ENCODE data around the gene MSX1. TPM values are rescaled to one million over a fixed set of nuclear protein-coding genes. Genes with fewer than 3 reads are reported as not detected.

The MSX1 gene
- total and polyA plus RNA-seq, 12 donors: 1.9 to 6.7 (median 4.0) TPM

DNA sequence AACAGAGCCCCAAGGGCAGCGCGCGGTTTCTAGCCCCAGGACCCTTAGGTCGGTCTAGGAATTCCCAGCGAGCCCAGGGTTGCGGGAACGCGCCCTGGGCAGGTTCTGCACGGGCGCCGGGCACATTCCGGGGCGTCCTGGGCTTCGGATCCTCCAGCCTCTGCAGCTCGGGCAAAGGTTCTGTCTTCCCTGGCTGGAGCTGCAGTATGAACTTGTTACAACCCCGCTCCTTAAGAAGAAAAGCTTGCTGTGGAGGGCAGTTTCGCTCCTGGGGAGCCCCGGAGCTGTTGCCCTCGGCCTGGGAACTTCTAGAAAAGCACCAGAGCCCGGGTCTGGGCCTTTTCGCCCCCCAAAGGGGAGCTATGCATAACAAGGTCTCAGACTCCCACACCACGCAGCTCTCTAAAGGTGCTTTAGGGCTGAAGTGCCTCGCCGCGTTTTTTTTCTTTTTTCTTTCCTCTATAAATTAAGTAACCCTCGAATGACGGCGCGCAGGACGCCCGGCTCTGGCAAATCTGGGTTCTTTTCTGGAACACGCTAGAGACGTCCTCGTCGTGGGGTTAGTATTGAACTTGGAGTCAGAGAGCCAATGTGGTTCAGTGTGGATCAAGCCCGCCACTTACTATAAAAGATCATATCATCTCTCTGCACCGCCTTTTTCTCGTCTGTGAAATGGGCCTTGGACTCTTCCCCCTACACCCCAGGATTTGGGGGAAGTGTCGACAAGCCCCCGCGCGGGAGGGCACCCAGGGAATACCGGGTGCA, 5.7 kb downstream of the MSX1 start:
- no peak for DNase-seq
- ATAC-seq: no peak
- 9 to 20% methylated on average over 43 of the region's 43 CpGs for WGBS, 2 donors
- TF ChIP-seq, protein P1, sequence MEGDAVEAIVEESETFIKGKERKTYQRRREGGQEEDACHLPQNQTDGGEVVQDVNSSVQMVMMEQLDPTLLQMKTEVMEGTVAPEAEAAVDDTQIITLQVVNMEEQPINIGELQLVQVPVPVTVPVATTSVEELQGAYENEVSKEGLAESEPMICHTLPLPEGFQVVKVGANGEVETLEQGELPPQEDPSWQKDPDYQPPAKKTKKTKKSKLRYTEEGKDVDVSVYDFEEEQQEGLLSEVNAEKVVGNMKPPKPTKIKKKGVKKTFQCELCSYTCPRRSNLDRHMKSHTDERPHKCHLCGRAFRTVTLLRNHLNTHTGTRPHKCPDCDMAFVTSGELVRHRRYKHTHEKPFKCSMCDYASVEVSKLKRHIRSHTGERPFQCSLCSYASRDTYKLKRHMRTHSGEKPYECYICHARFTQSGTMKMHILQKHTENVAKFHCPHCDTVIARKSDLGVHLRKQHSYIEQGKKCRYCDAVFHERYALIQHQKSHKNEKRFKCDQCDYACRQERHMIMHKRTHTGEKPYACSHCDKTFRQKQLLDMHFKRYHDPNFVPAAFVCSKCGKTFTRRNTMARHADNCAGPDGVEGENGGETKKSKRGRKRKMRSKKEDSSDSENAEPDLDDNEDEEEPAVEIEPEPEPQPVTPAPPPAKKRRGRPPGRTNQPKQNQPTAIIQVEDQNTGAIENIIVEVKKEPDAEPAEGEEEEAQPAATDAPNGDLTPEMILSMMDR (IDR thresholded peaks at IDR 0.05): no peak
- Histone ChIP-seq H3K27ac (no peak overlapping the region), H3K36me3 (peaks cover 0 to 25% (median 5%) of the 10 kb centered on the region in 9 donors), H3K4me1 (peaks cover 2 to 73% (median 39%) of the 10 kb centered on the region in 9 donors), H3K4me3 (peak overlapping the region in 2 of 10 donors; percentile 43 to 49), H3K27me3 (peaks cover 67 to 100% (median 100%) of the 10 kb centered on the region in 7 donors), H3K9me3 (no peaks in the 10 kb centered on the region)
- intact Hi-C loops (cut with DNase I): loop anchor here in 3 of 10 donors (5.0 to 10.0 kb wide), 3 partner anchors 323 to 380 kb away; partner anchors contain the start of gene STX18 (in 1 of the 3)

DNA sequence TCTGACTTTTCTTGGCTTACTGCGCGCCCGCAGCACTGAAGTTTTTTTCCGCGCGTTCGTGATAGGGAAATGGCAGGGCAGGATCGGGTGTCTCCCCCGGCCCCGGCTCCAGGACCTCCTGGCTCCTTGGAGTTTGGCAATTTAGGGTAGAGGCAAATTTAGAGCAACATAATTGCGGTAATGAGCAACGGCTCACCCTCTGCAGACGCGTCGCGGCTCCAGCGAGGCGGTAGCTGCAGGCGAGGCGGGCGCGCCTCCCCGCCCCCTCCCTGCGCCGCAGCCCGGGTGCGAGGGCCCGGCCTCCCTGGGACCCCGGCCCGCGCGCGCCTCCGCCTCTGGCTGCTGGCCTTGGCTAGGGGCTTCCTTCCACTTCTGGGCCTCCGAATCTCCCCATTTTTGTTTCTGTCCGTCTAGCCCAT, 6.2 kb downstream of the MSX1 start:
- 3 to 6% methylated on average over 36 of the region's 36 CpGs for WGBS, 2 donors
- Histone ChIP-seq H3K9me3 (no peaks in the 10 kb centered on the region), H3K27ac (no peak overlapping the region), H3K4me1 (peaks cover 2 to 72% (median 37%) of the 10 kb centered on the region in 9 donors), H3K36me3 (peaks cover 0 to 25% (median 5%) of the 10 kb centered on the region in 9 donors), H3K27me3 (peaks cover 71 to 100% (median 100%) of the 10 kb centered on the region in 7 donors), H3K4me3 (peak overlapping the region in 9 of 10 donors; percentile 1 to 49 (median 37))
- DNase-seq (no peak), ATAC-seq (no peak)
- intact Hi-C loops (cut with DNase I): loop anchor here in 3 of 10 donors (5.0 to 10.0 kb wide), 3 partner anchors 323 to 381 kb away; partner anchors contain the start of gene STX18 (in 1 of the 3)
- TF ChIP-seq, protein P1 (IDR thresholded peaks at IDR 0.05): no peak

DNA sequence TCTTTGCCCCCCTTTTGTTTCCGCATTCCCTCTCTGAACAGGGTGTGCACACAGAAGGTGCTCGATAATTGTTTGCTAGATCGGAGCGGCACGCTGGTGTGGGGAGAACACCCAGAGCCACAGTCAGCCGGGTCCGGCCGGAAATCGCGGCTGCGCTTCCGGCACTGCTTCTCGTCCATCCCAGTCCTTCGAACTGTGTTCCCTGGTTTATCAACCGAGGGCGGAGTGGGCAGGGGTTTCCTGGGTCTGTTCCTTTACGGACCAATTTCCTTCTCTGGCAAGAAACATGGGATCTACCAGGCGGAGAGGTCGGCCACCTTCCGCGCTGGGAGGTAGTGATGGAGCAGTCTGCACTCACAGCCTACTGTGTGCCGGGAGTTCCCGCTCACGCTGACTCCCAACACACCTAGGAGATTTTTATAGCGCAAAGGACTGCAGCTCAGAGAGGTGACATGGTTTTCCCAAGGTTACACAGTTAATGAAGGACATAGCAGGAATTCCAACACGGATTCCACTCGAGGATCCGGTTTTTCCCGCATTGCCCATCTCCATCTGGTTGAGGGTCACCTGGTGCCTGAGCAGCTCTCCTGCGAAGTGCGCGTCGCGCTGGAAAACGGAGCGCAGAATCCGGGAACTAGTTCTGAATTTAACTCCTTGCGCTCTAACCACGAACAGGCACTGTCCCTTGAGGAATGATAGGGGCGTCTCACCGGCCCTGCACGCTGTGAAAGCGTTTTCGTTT, 6.8 kb downstream of the MSX1 start:
- Histone ChIP-seq H3K36me3 (peaks cover 0 to 25% (median 5%) of the 10 kb centered on the region in 9 donors), H3K27me3 (peaks cover 77 to 100% (median 100%) of the 10 kb centered on the region in 7 donors), H3K9me3 (no peaks in the 10 kb centered on the region), H3K27ac (peak overlapping the region in 1 of 10 donors; percentile 19), H3K4me1 (peaks cover 2 to 70% (median 31%) of the 10 kb centered on the region in 9 donors), H3K4me3 (peak overlapping the region in 9 of 10 donors; percentile 19 to 49 (median 37))
- WGBS, 2 donors: 1 to 2% methylated on average over 44 of the region's 44 CpGs
- DNase-seq: no peak
- intact Hi-C loops (cut with DNase I): loop anchor here in 3 of 10 donors (5.0 to 10.0 kb wide), 3 partner anchors 324 to 381 kb away; partner anchors contain the start of gene STX18 (in 1 of the 3)
- ATAC-seq: no peak
- TF ChIP-seq, protein P1 (IDR thresholded peaks at IDR 0.05): no peak

DNA sequence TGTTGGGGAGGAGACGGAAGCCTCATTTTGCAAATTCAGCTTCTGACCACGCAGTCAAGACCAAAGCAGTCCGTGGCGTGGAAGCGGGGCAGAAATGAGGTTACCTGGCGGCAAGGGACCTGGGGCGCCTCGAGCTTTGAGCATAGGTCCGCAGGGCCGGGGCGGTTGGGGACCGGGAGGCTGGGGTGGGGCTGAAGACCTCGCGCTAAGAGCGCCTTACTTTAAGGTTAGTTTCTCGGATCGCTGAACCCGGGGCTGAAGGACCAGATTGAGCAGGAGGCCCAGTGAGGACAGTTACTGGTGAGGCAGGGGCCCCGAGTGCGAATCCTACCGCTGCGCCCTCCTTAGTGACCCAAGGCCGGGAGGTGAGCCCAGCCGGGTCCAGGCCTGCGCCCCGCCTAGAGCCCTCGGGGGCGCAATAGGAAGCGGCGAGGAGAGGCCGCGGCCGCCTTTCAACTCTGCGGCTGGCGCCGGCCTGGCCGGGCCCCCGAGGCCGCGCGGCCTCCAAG, 7.5 kb downstream of the MSX1 start:
- intact Hi-C loops (cut with DNase I): loop anchor here in 3 of 10 donors (5.0 to 10.0 kb wide), 3 partner anchors 325 to 382 kb away; partner anchors contain the start of gene STX18 (in 1 of the 3)
- Histone ChIP-seq H3K27me3 (peaks cover 79 to 100% (median 100%) of the 10 kb centered on the region in 7 donors), H3K4me3 (peak overlapping the region; percentile 19 to 49 (median 37)), H3K4me1 (peaks cover 2 to 67% (median 28%) of the 10 kb centered on the region in 9 donors), H3K9me3 (no peaks in the 10 kb centered on the region), H3K27ac (peak overlapping the region in 1 of 10 donors; percentile 19), H3K36me3 (peaks cover 0 to 25% (median 5%) of the 10 kb centered on the region in 9 donors)
- WGBS, 2 donors: 1 to 4% methylated on average over 34 to 41 of the region's 41 CpGs
- TF ChIP-seq, protein P1 (IDR thresholded peaks at IDR 0.05): no peak
- DNase-seq (no peak), ATAC-seq (peak; percentile 36 to 59 (median 44))
